Dendritic cell treated with granulocyte-macrophage colony-stimulating factor and Interleukin-4, amounts not matched to agents 40 ng/mL and 50 ng/mL, for 4 days (primary cell): ENCODE data around the gene COG6.

Experiments
- H3K27ac Mint-ChIP-seq: one replicate; pipeline ENCODE4 v1.8.0; 2022; ENCODE audit warnings: mild to moderate bottlenecking, mixed read lengths
- H3K27me3 Mint-ChIP-seq: one replicate; pipeline ENCODE4 v1.8.0; 2022; ENCODE audit warnings: mild to moderate bottlenecking, mixed read lengths
- H3K36me3 Mint-ChIP-seq: one replicate; pipeline ENCODE4 v1.8.0; 2022; ENCODE audit warnings: low read depth, mixed read lengths
- H3K4me1 Mint-ChIP-seq: one replicate; pipeline ENCODE4 v1.8.0; 2022; ENCODE audit warnings: low read depth, mixed read lengths
- H3K4me3 Mint-ChIP-seq: one replicate; pipeline ENCODE4 v1.8.0; 2022; ENCODE audit warnings: mild to moderate bottlenecking, moderate library complexity, mixed read lengths
- H3K9me3 Mint-ChIP-seq: one replicate; pipeline ENCODE4 v1.8.0; 2022; ENCODE audit warnings: mixed read lengths
- intact Hi-C: fragments of 100-400 bp; cut with micrococcal nuclease; formaldehyde crosslinking; loops from one replicate; pipeline ENCODE4 v1.15.0; 2022

Gene COG6

GRCh38 chr13:39787086-39787487, 131.6 kb downstream of the COG6 start:
- H3K4me1 Mint-ChIP-seq: no peaks in the 10 kb centered on the region
- H3K27me3 Mint-ChIP-seq: no peaks in the 10 kb centered on the region
- H3K27ac Mint-ChIP-seq: no peak overlapping the region
- H3K4me3 Mint-ChIP-seq: no peak overlapping the region
- peaks cover 18% of the 10 kb centered on the region for H3K9me3 Mint-ChIP-seq
- intact Hi-C loops: no loop called here
- no peaks in the 10 kb centered on the region for H3K36me3 Mint-ChIP-seq

- Mint-ChIP-seq H3K9me3 (peaks cover 20% of the 10 kb centered on the region), H3K27ac (no peak overlapping the region), H3K36me3 (no peaks in the 10 kb centered on the region), H3K27me3 (no peaks in the 10 kb centered on the region), H3K4me3 (no peak overlapping the region), H3K4me1 (no peaks in the 10 kb centered on the region)
- intact Hi-C loops: no loop called here
Measured at GRCh38 chr13:39788102-39788501, 132.6 kb downstream of the COG6 start.

- intact Hi-C loops: no loop called here
- peaks cover 33% of the 10 kb centered on the region for H3K9me3 Mint-ChIP-seq
- no peak overlapping the region for H3K27ac Mint-ChIP-seq
- no peaks in the 10 kb centered on the region for H3K36me3 Mint-ChIP-seq
- H3K4me1 Mint-ChIP-seq: no peaks in the 10 kb centered on the region
- H3K4me3 Mint-ChIP-seq: no peak overlapping the region
- no peaks in the 10 kb centered on the region for H3K27me3 Mint-ChIP-seq
Measured at GRCh38 chr13:39789451-39789850, 134.0 kb downstream of the COG6 start.
